Measurements from ENCODE around the gene CYFIP1. TPM values are rescaled to one million over a fixed set of nuclear protein-coding genes. Genes with fewer than 3 reads are reported as not detected.

The CYFIP1 gene
- total and polyA plus RNA-seq, 2 of the 13 experiments (the other 11 are each of a cell fraction or from before 2014, with no cell fraction given), result 38.1 to 58.3 TPM

Other genes starting within 250 kb of the CYFIP1 start
- gene NIPA1, start 193.7 kb downstream of the CYFIP1 start, total RNA-seq (2016; rRNA removed; fragmentation: Illumina TruSeq; extraction: Trizol), result 13.2 and 14.8 TPM in 2 replicates
- 16.8 and 19.6 TPM in 2 replicates for gene NIPA1, start 193.7 kb downstream of the CYFIP1 start, polyA plus RNA-seq (2011; rRNA removed)
- 56.2 and 57.9 TPM in 2 replicates for gene NIPA2, start 141.7 kb downstream of the CYFIP1 start, total RNA-seq (2016; rRNA removed; fragmentation: Illumina TruSeq; extraction: Trizol)
- 25.9 and 29.0 TPM in 2 replicates for gene NIPA2, start 141.7 kb downstream of the CYFIP1 start, polyA plus RNA-seq (2011; rRNA removed)
- gene TUBGCP5, start 59.2 kb upstream of the CYFIP1 start, total RNA-seq (2016; rRNA removed; fragmentation: Illumina TruSeq; extraction: Trizol), result 23.4 and 25.0 TPM in 2 replicates
- gene TUBGCP5, start 59.2 kb upstream of the CYFIP1 start, polyA plus RNA-seq (2011; rRNA removed), result 6.8 and 7.2 TPM in 2 replicates
- gene GOLGA6L1, start 156.5 kb upstream of the CYFIP1 start, total RNA-seq (2016; rRNA removed; fragmentation: Illumina TruSeq; extraction: Trizol), result not detected in 2 replicates
- not detected in 2 replicates for gene GOLGA6L1, start 156.5 kb upstream of the CYFIP1 start, polyA plus RNA-seq (2011; rRNA removed)